ENCODE data around the gene BAIAP2.

- TF ChIP-seq CTCF (IDR thresholded peaks at IDR 0.05 in 8 of 11, conservative IDR thresholded peaks at IDR 0.05 in 3 of 11) (no peak), POLR2A (IDR thresholded peaks at IDR 0.05) (no peak)
Measured at GRCh38 chr17:81030741-81031565, 4.0 kb upstream of the BAIAP2 start.
